Uterus (tissue), 4 donors: Measurements from ENCODE around the gene TRPC4. TPM values are rescaled to one million over a fixed set of nuclear protein-coding genes. Genes with fewer than 3 reads are reported as not detected.

Source experiments
- DNase-seq, 2 donors: peaks; one replicate each; pipeline ENCODE4 v3.0.0-alpha.2; 2019 to 2020
- H3K27ac ChIP-seq, 2 donors: fragments of 200-600 bp; sonication (generic); 1 replicate in 1 of 2; 2 replicates in 1 of 2; pipeline ENCODE4 v1.5.1; 2016 to 2018
- H3K27me3 ChIP-seq, 2 donors: fragments of 200-600 bp; sonication (generic); one replicate each; pipeline ENCODE4 v1.5.1; 2018 to 2019; ENCODE audit warnings: control low read depth in 1 of 2
- H3K36me3 ChIP-seq, 2 donors: fragments of 200-600 bp; sonication (generic); one replicate each; pipeline ENCODE4 v1.5.1; 2019; ENCODE audit warnings: control low read depth in 1 of 2
- H3K4me1 ChIP-seq, 2 donors: fragments of 200-600 bp; sonication (generic); one replicate each; pipeline ENCODE4 v1.5.1; 2018 to 2019; ENCODE audit warnings: control low read depth in 1 of 2
- H3K4me3 ChIP-seq, 2 donors: fragments of 200-600 bp; sonication (generic); 1 replicate in 1 of 2; 2 replicates in 1 of 2; pipeline ENCODE4 v1.5.1; 2018 to 2019; ENCODE audit warnings: mild to moderate bottlenecking in 1 of 2
- H3K9me3 ChIP-seq, 2 donors: fragments of 200-600 bp; sonication (generic); one replicate each; pipeline ENCODE4 v1.5.1; 2019; ENCODE audit warnings: control low read depth in 1 of 2
- POLR2A ChIP-seq, 2 donors: fragments of 450-650 bp; IDR thresholded peaks; one replicate each; pipeline ENCODE4 v1.6.1; 2016; ENCODE audit warnings: antibody characterized with exemption in 2 of 2, mild to moderate bottlenecking in 1 of 2, moderate library complexity in 1 of 2
- intact Hi-C: fragments of 100-400 bp; cut with DNase I; formaldehyde crosslinking; loops from one replicate; pipeline ENCODE4 v1.15.1; 2023; ENCODE audit warnings: low total_unique reads
- total RNA-seq, 4 donors: library from RNA; depleted of rRNA in 3 of 4; stranded (reverse); fragments of >200 nt in 3 of 4; gene quantifications; one replicate each; pipeline versions ENCODE4 v1.1.0 to v1.2.4, GENCODE V29; 2014 to 2023
- TF ChIP-seq, protein P1 (sequence below), 4 experiments: fragments of 200-600 bp in 2 of 4; fragments of 450-650 bp in 2 of 4; sonication (generic) in 2 of 4; IDR thresholded peaks; one replicate each; pipeline ENCODE4 v1.5.1; 2016 to 2019; ENCODE audit warnings: antibody characterized with exemption in 4 of 4, mild to moderate bottlenecking in 2 of 4, moderate library complexity in 1 of 4
- donor health status: DM: yes; HTN: yes; CAD: no.

The TRPC4 gene
- total RNA-seq, 4 donors from 2014 or later: 2.4 to 13.4 (median 12.9) TPM

- Histone ChIP-seq H3K4me1 (peaks cover 0 to 4% of the 10 kb centered on the region in 2 donors), H3K27me3 (no peaks in the 10 kb centered on the region)
- intact Hi-C loops: no loop called here
Measured at GRCh38 chr13:37690361-37690760, 179.2 kb downstream of the TRPC4 start.

GRCh38 chr13:37686501-37686900, 183.1 kb downstream of the TRPC4 start:
- Histone ChIP-seq H3K27ac (no peak overlapping the region), H3K36me3 (no peaks in the 10 kb centered on the region), H3K9me3 (no peaks in the 10 kb centered on the region), H3K4me3 (no peak overlapping the region), H3K27me3 (no peaks in the 10 kb centered on the region), H3K4me1 (peaks cover 0 to 4% of the 10 kb centered on the region in 2 donors)
- no peak for DNase-seq
- TF ChIP-seq, protein P1, sequence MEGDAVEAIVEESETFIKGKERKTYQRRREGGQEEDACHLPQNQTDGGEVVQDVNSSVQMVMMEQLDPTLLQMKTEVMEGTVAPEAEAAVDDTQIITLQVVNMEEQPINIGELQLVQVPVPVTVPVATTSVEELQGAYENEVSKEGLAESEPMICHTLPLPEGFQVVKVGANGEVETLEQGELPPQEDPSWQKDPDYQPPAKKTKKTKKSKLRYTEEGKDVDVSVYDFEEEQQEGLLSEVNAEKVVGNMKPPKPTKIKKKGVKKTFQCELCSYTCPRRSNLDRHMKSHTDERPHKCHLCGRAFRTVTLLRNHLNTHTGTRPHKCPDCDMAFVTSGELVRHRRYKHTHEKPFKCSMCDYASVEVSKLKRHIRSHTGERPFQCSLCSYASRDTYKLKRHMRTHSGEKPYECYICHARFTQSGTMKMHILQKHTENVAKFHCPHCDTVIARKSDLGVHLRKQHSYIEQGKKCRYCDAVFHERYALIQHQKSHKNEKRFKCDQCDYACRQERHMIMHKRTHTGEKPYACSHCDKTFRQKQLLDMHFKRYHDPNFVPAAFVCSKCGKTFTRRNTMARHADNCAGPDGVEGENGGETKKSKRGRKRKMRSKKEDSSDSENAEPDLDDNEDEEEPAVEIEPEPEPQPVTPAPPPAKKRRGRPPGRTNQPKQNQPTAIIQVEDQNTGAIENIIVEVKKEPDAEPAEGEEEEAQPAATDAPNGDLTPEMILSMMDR (IDR thresholded peaks at IDR 0.05): no peak
- no peak for TF ChIP-seq POLR2A (IDR thresholded peaks at IDR 0.05)
- intact Hi-C loops: no loop called here

More at GRCh38 chr13:37690361-37690760, 179.2 kb downstream of the TRPC4 start:
- TF ChIP-seq, protein P1 (IDR thresholded peaks at IDR 0.05): no peak
- no peak for TF ChIP-seq POLR2A (IDR thresholded peaks at IDR 0.05)
- no peaks in the 10 kb centered on the region for H3K9me3 ChIP-seq
- no peak overlapping the region for H3K4me3 ChIP-seq
- DNase-seq: no peak
- no peak overlapping the region for H3K27ac ChIP-seq
- no peaks in the 10 kb centered on the region for H3K36me3 ChIP-seq

- no peaks in the 10 kb centered on the region for H3K9me3 ChIP-seq
- intact Hi-C loops: no loop called here
- H3K27ac ChIP-seq: no peak overlapping the region
- H3K36me3 ChIP-seq: no peaks in the 10 kb centered on the region
- no peak overlapping the region for H3K4me3 ChIP-seq
- TF ChIP-seq, protein P1 (IDR thresholded peaks at IDR 0.05): no peak
- TF ChIP-seq POLR2A (IDR thresholded peaks at IDR 0.05): no peak
- DNase-seq: no peak
- H3K4me1 ChIP-seq: peaks cover 0 to 4% of the 10 kb centered on the region in 2 donors
- no peaks in the 10 kb centered on the region for H3K27me3 ChIP-seq
Measured at GRCh38 chr13:37685206-37685605, 184.4 kb downstream of the TRPC4 start.

DNA sequence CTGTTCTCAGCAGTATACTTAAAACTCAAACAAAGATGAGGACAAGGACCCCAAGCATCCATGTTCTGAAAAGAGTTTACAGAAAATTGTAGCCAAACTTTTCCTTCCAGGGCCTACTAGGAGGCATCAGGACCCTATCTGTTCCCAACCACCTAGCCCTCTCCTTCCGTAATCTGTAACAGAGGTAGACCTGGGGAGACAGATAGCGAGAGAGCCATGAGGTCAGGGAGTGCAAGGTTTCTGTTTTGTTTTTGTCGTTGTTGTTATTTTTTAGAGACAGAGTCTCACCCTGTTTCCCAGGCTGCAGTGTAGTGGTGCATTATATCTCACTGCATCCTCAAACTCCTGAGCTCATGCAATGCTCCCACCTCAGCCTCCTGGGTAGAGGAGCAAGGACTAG, 187.1 kb downstream of the TRPC4 start:
- Histone ChIP-seq H3K4me1 (peaks cover 0 to 4% of the 10 kb centered on the region in 2 donors), H3K9me3 (no peaks in the 10 kb centered on the region), H3K27me3 (no peaks in the 10 kb centered on the region), H3K36me3 (no peaks in the 10 kb centered on the region), H3K4me3 (no peak overlapping the region), H3K27ac (peak overlapping the region; percentile 5 to 16)
- no peak for TF ChIP-seq POLR2A (IDR thresholded peaks at IDR 0.05)
- TF ChIP-seq, protein P1 (IDR thresholded peaks at IDR 0.05): no peak
- DNase-seq: no peak
- intact Hi-C loops: no loop called here

DNA sequence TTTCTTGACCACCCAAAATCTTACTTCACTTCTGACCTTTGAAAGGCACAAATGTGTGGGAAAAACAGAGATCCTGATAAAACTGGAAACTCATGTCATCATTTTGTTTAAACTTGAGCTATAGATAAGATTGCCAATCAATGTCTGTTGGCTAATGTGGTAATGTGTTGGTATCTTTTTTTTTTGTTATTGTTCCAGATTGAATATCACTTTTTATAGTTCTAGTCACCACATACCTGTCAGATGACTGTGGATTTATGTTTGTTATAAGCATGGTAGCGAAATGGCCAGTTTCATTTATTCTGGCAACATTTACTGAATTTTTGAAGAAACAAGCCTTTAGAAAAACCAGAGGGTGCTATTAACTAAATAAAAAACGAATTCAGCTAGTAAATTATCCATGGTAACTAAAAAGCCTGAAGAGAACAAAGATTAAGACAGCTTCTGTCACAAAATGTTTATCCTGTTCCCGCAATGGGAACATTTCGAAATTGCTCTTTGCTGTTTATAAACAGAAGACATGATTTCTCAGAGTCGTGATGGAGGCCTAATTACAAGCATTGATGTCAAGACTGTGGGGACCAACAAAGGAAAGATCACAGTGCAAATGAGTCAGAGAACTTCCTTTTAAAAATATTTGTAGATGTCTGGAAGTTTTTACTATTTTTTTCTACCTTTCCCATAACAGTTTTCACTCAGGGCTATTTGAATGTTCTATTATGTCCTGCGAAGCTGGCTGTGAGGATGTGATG, 188.1 kb downstream of the TRPC4 start:
- H3K27me3 ChIP-seq: no peaks in the 10 kb centered on the region
- H3K27ac ChIP-seq: peak overlapping the region; percentile 5 to 16
- no peaks in the 10 kb centered on the region for H3K9me3 ChIP-seq
- no peak for DNase-seq
- H3K4me3 ChIP-seq: no peak overlapping the region
- intact Hi-C loops: no loop called here
- H3K36me3 ChIP-seq: no peaks in the 10 kb centered on the region
- TF ChIP-seq, protein P1 (IDR thresholded peaks at IDR 0.05): no peak
- no peak for TF ChIP-seq POLR2A (IDR thresholded peaks at IDR 0.05)
- H3K4me1 ChIP-seq: peaks cover 0 to 4% of the 10 kb centered on the region in 2 donors
